ENCODE results near the gene ARMC5.

ARMC5 gene

DNA sequence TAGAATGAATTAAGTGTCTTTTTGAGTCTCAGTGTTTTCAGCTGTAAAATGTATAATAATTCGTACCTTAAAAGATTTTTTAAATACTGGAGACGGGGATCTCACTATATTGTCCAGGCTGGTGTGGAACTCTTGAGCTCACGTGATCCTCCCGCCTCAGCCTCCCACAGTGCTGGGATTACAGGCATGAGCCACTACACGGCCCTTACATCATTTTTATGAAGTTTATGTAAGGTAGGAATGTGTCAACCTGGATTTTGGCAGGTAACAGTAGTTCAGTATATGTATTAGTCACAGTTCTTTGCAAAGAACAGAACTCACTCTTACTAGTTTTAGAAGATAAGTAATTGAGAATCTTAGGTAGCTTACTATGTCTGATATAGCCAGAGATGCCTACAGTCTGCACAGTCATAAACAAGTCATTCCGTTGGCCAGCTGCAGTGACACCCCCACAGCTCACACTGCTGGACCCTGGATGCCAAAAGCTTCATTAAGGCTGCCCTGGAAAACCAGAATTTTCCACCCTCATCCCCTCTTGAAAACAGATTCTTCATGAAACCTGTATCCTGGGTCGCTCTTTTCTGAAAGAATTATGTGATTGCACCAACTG, 30.6 kb upstream of the ARMC5 start:
- no peaks in the 10 kb centered on the region for H3K79me2 ChIP-seq (ENCODE audit: low read length)
- no peaks in the 10 kb centered on the region for H4K20me1 ChIP-seq (ENCODE audit: insufficient read depth, low read length)
- no peaks in the 10 kb centered on the region for H3K9me2 ChIP-seq (replicated peaks; ENCODE audit: insufficient read depth, low read length)
- H3K4me2 ChIP-seq (ENCODE audit: low read depth, low read length) = no peak overlapping the region
- H3K4me3 ChIP-seq (ENCODE audit: low read length) = no peak overlapping the region
- DNase-seq = no peak
- peaks cover 10% of the 10 kb centered on the region for H3F3A ChIP-seq (ENCODE audit: insufficient read depth, low read length)
- no peak overlapping the region for H2AFZ ChIP-seq (ENCODE audit: low read length)
- H3K27me3 ChIP-seq (replicated peaks; ENCODE audit: insufficient read depth, low read length) = no peaks in the 10 kb centered on the region
- no peak overlapping the region for H3K9ac ChIP-seq (ENCODE audit: low read length)
- no peak overlapping the region for H3K27ac ChIP-seq (ENCODE audit: low read length)
- peaks cover 18% of the 10 kb centered on the region; the same call in 1 of the 2 replicates for H3K4me1 ChIP-seq (ENCODE audit: low read length)
- H3K9me3 ChIP-seq (replicated peaks; ENCODE audit: insufficient read depth, low read length) = no peaks in the 10 kb centered on the region
- H3K36me3 ChIP-seq (replicated peaks; ENCODE audit: insufficient read depth, low read length) = no peaks in the 10 kb centered on the region
- TF ChIP-seq EZH2phosphoT487 (IDR thresholded peaks at IDR 0.05; ENCODE audit: low read length) (no peak), EZH2 (optimal IDR thresholded peaks at IDR 0.05; ENCODE audit: low read depth, low read length) (no peak)
- TF ChIP-seq, protein P1, sequence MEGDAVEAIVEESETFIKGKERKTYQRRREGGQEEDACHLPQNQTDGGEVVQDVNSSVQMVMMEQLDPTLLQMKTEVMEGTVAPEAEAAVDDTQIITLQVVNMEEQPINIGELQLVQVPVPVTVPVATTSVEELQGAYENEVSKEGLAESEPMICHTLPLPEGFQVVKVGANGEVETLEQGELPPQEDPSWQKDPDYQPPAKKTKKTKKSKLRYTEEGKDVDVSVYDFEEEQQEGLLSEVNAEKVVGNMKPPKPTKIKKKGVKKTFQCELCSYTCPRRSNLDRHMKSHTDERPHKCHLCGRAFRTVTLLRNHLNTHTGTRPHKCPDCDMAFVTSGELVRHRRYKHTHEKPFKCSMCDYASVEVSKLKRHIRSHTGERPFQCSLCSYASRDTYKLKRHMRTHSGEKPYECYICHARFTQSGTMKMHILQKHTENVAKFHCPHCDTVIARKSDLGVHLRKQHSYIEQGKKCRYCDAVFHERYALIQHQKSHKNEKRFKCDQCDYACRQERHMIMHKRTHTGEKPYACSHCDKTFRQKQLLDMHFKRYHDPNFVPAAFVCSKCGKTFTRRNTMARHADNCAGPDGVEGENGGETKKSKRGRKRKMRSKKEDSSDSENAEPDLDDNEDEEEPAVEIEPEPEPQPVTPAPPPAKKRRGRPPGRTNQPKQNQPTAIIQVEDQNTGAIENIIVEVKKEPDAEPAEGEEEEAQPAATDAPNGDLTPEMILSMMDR (IDR thresholded peaks at IDR 0.05; ENCODE audit: low read length) = no peak

DNA sequence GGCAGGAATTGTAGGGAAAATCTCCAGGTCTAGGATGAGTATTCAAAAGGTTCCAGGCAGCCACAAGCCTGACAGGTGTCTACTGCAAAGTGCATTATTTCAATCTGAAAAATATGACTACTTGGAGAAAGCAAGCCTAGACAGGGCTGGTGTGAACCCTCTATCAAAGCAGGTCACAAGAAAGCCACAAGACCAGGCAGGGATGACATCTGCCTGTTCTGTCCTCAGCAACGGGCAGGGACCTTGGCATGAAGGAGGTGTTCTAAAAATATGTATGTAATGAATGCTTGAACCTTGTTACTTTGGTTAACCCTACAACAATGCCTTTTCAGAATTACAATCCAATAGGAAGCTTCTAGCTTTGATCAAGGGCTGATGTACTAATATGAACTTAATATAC, 30.0 kb upstream of the ARMC5 start:
- TF ChIP-seq EZH2phosphoT487 (IDR thresholded peaks at IDR 0.05; ENCODE audit: low read length) (no peak), EZH2 (optimal IDR thresholded peaks at IDR 0.05; ENCODE audit: low read depth, low read length) (no peak)
- TF ChIP-seq, protein P1 (IDR thresholded peaks at IDR 0.05; ENCODE audit: low read length) = no peak
- Histone ChIP-seq H3K27me3 (replicated peaks; ENCODE audit: insufficient read depth, low read length) (no peaks in the 10 kb centered on the region), H3F3A (ENCODE audit: insufficient read depth, low read length) (peaks cover 10% of the 10 kb centered on the region), H3K9ac (ENCODE audit: low read length) (no peak overlapping the region), H3K4me1 (ENCODE audit: low read length) (peaks cover 18% of the 10 kb centered on the region; the same call in 1 of the 2 replicates), H4K20me1 (ENCODE audit: insufficient read depth, low read length) (no peaks in the 10 kb centered on the region), H3K9me3 (replicated peaks; ENCODE audit: insufficient read depth, low read length) (no peaks in the 10 kb centered on the region), H3K27ac (ENCODE audit: low read length) (no peak overlapping the region), H3K79me2 (ENCODE audit: low read length) (no peaks in the 10 kb centered on the region), H3K36me3 (replicated peaks; ENCODE audit: insufficient read depth, low read length) (no peaks in the 10 kb centered on the region), H2AFZ (ENCODE audit: low read length) (no peak overlapping the region), H3K9me2 (replicated peaks; ENCODE audit: insufficient read depth, low read length) (no peaks in the 10 kb centered on the region), H3K4me3 (ENCODE audit: low read length) (no peak overlapping the region), H3K4me2 (ENCODE audit: low read depth, low read length) (no peak overlapping the region)
- no peak for DNase-seq

DNA sequence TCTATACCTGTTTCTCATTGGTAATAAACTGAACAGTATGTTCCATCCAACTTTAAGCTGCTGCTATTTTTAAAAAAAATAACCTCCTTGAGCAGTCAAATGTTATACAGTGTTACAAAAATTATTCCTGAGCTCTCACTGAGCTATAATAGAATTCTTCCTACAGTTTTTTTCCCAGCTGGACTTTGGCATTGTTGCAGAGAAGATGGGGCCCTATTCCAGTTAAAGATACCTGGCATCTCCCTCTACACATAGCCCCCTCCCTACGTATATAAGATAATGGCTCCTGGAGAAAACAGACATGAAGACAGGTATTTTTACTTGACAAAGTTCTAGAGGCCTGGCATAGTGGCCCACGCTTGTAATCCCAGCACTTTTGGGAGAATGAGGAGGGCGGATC, 29.5 kb upstream of the ARMC5 start:
- Histone ChIP-seq H3F3A (ENCODE audit: insufficient read depth, low read length) (peaks cover 10% of the 10 kb centered on the region), H3K4me3 (ENCODE audit: low read length) (no peak overlapping the region), H3K4me2 (ENCODE audit: low read depth, low read length) (no peak overlapping the region; the same call in 1 of the 2 replicates), H3K9me3 (replicated peaks; ENCODE audit: insufficient read depth, low read length) (no peaks in the 10 kb centered on the region), H3K27ac (ENCODE audit: low read length) (no peak overlapping the region), H3K36me3 (replicated peaks; ENCODE audit: insufficient read depth, low read length) (no peaks in the 10 kb centered on the region), H2AFZ (ENCODE audit: low read length) (no peak overlapping the region), H3K4me1 (ENCODE audit: low read length) (peaks cover 18% of the 10 kb centered on the region; the same call in 1 of the 2 replicates), H4K20me1 (ENCODE audit: insufficient read depth, low read length) (no peaks in the 10 kb centered on the region), H3K79me2 (ENCODE audit: low read length) (no peaks in the 10 kb centered on the region), H3K9ac (ENCODE audit: low read length) (no peak overlapping the region), H3K27me3 (replicated peaks; ENCODE audit: insufficient read depth, low read length) (no peaks in the 10 kb centered on the region), H3K9me2 (replicated peaks; ENCODE audit: insufficient read depth, low read length) (no peaks in the 10 kb centered on the region)
- DNase-seq = no peak
- TF ChIP-seq EZH2phosphoT487 (IDR thresholded peaks at IDR 0.05; ENCODE audit: low read length) = no peak
- no peak for TF ChIP-seq EZH2 (optimal IDR thresholded peaks at IDR 0.05; ENCODE audit: low read depth, low read length)
- TF ChIP-seq, protein P1 (IDR thresholded peaks at IDR 0.05; ENCODE audit: low read length) = no peak
